Keratinocyte (primary cell): ENCODE measurements around the gene ZCWPW1. TPM values are rescaled to one million over a fixed set of nuclear protein-coding genes. Genes with fewer than 3 reads are reported as not detected.

ENCODE experiments used
- DNase-seq: peaks from one replicate; pipeline ENCODE4 v3.0.0-alpha.2; 2011; ENCODE audit warnings: low read depth, missing footprints, low spot score
- FAIRE-seq: peaks from 2 replicates; lab custom pipeline; 2011; peaks lifted over from hg19 to GRCh38; lab: Jason Lieb, UNC
- H2AFZ ChIP-seq: 2 replicates; pipeline ENCODE4 v1.6.0; 2012; ENCODE audit warnings: low read length, control low read depth, inconsistent platforms; ENCODE audit not compliant: control insufficient read depth
- H3K27ac ChIP-seq: 2 replicates; pipeline ENCODE4 v1.5.1; 2011; ENCODE audit warnings: low read length; ENCODE audit not compliant: control insufficient read depth, insufficient read depth
- H3K27me3 ChIP-seq: 3 replicates; pipeline ENCODE4 v1.6.0; 2011; ENCODE audit warnings: low read length; ENCODE audit not compliant: control insufficient read depth, insufficient read depth; ENCODE audit errors: extremely low read depth
- H3K36me3 ChIP-seq, 2 experiments: 2 replicates in 1 of 2; 3 replicates in 1 of 2; pipeline ENCODE4 v1.5.1; 2011; ENCODE audit warnings: low read length in 2 of 2, mild to moderate bottlenecking in 1 of 2; ENCODE audit not compliant: control insufficient read depth in 2 of 2, insufficient read depth in 2 of 2; ENCODE audit errors: extremely low read depth in 1 of 2
- H3K4me1 ChIP-seq: 3 replicates; pipeline ENCODE4 v1.5.1; 2011; ENCODE audit warnings: low read length; ENCODE audit not compliant: control insufficient read depth, insufficient read depth; ENCODE audit errors: extremely low read depth
- H3K4me2 ChIP-seq: 3 replicates; pipeline ENCODE4 v1.6.0; 2011; ENCODE audit warnings: low read depth, low read length; ENCODE audit not compliant: control insufficient read depth, insufficient read depth; ENCODE audit errors: extremely low read depth
- H3K4me3 ChIP-seq, 3 experiments: fragments of 200-600 bp in 1 of 3; sonication (generic) in 1 of 3; 2 replicates in 2 of 3; 3 replicates in 1 of 3; pipeline ENCODE4 v1.5.1; 2011 to 2016; ENCODE audit warnings: low read length in 3 of 3, mild to moderate bottlenecking in 3 of 3, control low read depth in 2 of 3, inconsistent platforms in 1 of 3, low read depth in 1 of 3, mixed read lengths in 1 of 3, mixed run types in 1 of 3, moderate library complexity in 1 of 3; ENCODE audit not compliant: control insufficient read depth in 2 of 3, insufficient read depth in 2 of 3; ENCODE audit errors: extremely low read depth in 1 of 3
- H3K79me2 ChIP-seq: 2 replicates; pipeline ENCODE4 v1.6.0; 2012; ENCODE audit warnings: low read length; ENCODE audit not compliant: control insufficient read depth, insufficient read depth
- H3K9ac ChIP-seq: 3 replicates; pipeline ENCODE4 v1.6.0; 2011; ENCODE audit warnings: low read length; ENCODE audit not compliant: control insufficient read depth, insufficient read depth; ENCODE audit errors: extremely low read depth
- H3K9me1 ChIP-seq: 3 replicates; pipeline ENCODE4 v1.6.0; 2011; ENCODE audit warnings: low read length; ENCODE audit not compliant: control insufficient read depth, insufficient read depth; ENCODE audit errors: extremely low read depth
- H3K9me3 ChIP-seq: 2 replicates; pipeline ENCODE4 v1.5.1; 2012; ENCODE audit warnings: low read depth, low read length; ENCODE audit not compliant: control insufficient read depth
- H4K20me1 ChIP-seq: 3 replicates; pipeline ENCODE4 v1.6.0; 2011; ENCODE audit warnings: low read length; ENCODE audit not compliant: control insufficient read depth, insufficient read depth; ENCODE audit errors: extremely low read depth
- EZH2 ChIP-seq: IDR thresholded peaks from one replicate; pipeline ENCODE4 v1.6.1; 2012; ENCODE audit warnings: inconsistent platforms, mild to moderate bottlenecking, low read length, moderate library complexity
- dilution Hi-C: fragments of 300-500 bp; cut with MboI; formaldehyde crosslinking; loops from one replicate; pipeline ENCODE4 v1.7.0; 2020; ENCODE audit warnings: low sequenced_read_pairs; ENCODE audit not compliant: extremely low pct_ligation_motif_present
- polyA plus RNA-seq, 5 experiments: library from polyadenylated mRNA; depleted of rRNA in 3 of 5; stranded (reverse) in 3 of 5; stranded (forward) in 1 of 5; unstranded in 1 of 5; fragments of >200 nt; gene quantifications; 1 replicate in 1 of 5; 2 replicates in 3 of 5; 3 replicates in 1 of 5; pipeline versions ENCODE4 v1.2.1 to v1.2.3, GENCODE V29; 2011 to 2012; ENCODE audit warnings: missing spikeins in 2 of 5, low read depth in 1 of 5, low replicate concordance in 1 of 5
- TF ChIP-seq, protein P1 (sequence below), 3 experiments: IDR thresholded peaks in 1 of 3; conservative IDR thresholded peaks in 1 of 3; optimal IDR thresholded peaks in 1 of 3; 2 replicates in 2 of 3; 3 replicates in 1 of 3; pipeline versions ENCODE3 to v1.5.1; 2011; ENCODE audit warnings: low read length in 3 of 3, mild to moderate bottlenecking in 3 of 3, moderate library complexity in 2 of 3, control low read depth in 1 of 3, inconsistent platforms in 1 of 3; ENCODE audit not compliant: insufficient read depth in 2 of 3; ENCODE audit errors: extremely low read depth in 1 of 3

The ZCWPW1 gene
- polyA plus RNA-seq, 1 donor (not counting 4 experiments of a cell fraction or from before 2014, with no cell fraction given), result 1.4 TPM

DNA sequence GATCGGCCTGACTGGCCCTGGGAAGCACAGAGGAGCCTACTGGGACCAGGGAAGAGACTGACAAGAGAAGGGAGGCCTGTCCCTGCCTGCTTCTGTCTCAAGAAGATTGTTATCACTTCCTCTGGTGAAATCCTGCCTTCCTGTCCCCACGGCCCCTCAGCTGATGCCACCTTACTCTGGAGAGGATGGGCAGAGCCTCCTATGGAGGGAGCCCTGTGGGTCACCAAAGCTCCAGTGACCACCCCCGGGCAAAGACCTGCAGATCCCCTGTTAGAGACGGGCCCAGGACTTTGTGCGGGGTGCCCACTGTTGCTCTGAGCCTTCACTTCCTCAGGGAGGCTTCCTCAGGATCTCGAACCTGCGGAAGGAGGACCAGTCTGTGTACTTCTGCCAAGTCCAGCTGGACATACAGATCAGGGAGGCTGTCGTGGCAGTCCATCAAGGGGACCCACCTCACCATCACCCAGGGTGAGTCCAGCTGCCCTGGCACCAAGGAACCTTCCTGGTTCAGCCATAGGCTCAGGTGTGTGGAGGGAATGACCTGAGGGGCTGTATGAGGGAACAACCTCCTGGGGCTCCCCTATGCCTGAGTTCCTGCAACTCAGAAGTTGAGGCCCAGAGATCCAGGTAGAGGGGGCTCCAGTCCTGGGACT is 72.0 kb downstream of the ZCWPW1 start:
- Histone ChIP-seq H3K9me1 (no peaks in the 10 kb centered on the region), H3K36me3 (peaks cover 53 to 59% of the 10 kb centered on the region in 2 experiments), H3K27me3 (no peaks in the 10 kb centered on the region), H3K79me2 (no peaks in the 10 kb centered on the region), H3K9ac (no peak overlapping the region), H4K20me1 (no peaks in the 10 kb centered on the region), H3K4me2 (no peak overlapping the region), H3K9me3 (no peaks in the 10 kb centered on the region), H3K4me1 (no peaks in the 10 kb centered on the region), H3K4me3 (no peak overlapping the region), H2AFZ (no peak overlapping the region), H3K27ac (no peak overlapping the region)
- DNase-seq, result no peak
- dilution Hi-C loops, result no loop called here
- TF ChIP-seq EZH2, result no peak
- TF ChIP-seq, protein P1, sequence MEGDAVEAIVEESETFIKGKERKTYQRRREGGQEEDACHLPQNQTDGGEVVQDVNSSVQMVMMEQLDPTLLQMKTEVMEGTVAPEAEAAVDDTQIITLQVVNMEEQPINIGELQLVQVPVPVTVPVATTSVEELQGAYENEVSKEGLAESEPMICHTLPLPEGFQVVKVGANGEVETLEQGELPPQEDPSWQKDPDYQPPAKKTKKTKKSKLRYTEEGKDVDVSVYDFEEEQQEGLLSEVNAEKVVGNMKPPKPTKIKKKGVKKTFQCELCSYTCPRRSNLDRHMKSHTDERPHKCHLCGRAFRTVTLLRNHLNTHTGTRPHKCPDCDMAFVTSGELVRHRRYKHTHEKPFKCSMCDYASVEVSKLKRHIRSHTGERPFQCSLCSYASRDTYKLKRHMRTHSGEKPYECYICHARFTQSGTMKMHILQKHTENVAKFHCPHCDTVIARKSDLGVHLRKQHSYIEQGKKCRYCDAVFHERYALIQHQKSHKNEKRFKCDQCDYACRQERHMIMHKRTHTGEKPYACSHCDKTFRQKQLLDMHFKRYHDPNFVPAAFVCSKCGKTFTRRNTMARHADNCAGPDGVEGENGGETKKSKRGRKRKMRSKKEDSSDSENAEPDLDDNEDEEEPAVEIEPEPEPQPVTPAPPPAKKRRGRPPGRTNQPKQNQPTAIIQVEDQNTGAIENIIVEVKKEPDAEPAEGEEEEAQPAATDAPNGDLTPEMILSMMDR (optimal IDR thresholded peaks at IDR 0.05 in 1 of 3, IDR thresholded peaks at IDR 0.05 in 1 of 3, conservative IDR thresholded peaks at IDR 0.05 in 1 of 3; ENCODE audit: extremely low read depth in 1 of 3, insufficient read depth in 2 of 3, low read length in 3 of 3), result no peak
- FAIRE-seq, result no peak

DNA sequence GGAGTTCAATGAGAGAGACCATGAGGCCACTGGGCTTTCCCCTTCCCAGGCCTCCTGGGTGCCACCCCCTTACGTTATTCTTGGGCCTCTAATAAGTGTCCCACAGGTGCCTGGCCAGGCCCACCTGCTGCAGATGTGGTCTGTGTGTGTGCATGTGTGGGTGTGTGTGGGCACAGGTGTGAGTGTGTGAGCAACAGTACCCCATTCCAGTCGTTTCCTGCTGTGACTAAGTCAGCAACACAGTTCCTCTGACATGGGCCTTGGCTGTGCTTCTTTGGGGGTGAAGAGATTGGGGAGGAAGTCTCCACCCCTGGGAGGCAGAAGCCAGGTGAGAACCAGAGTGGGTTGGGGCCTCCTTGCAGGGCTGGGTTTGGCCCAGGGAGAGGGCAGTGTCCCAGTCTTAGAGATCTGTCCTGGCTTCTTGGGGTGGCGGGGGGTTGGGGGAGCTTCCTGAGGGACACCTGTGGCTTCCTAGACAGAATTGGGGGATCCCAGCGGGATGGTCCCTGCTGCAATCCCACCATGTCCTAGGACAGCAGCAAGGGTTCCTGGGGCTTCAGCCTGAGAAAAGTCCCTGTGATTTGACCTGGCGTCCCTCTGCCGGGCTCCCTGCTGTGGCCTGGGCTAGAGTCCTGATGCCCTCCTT is 74.7 kb downstream of the ZCWPW1 start:
- H3K36me3 ChIP-seq, result peaks cover 45 to 57% of the 10 kb centered on the region in 2 experiments
- H4K20me1 ChIP-seq, result peaks cover 2% of the 10 kb centered on the region
- H3K27ac ChIP-seq, result no peak overlapping the region
- H2AFZ ChIP-seq, result no peak overlapping the region
- TF ChIP-seq EZH2, result no peak
- TF ChIP-seq, protein P1 (optimal IDR thresholded peaks at IDR 0.05 in 1 of 3, IDR thresholded peaks at IDR 0.05 in 1 of 3, conservative IDR thresholded peaks at IDR 0.05 in 1 of 3; ENCODE audit: extremely low read depth in 1 of 3, insufficient read depth in 2 of 3, low read length in 3 of 3), result no peak
- DNase-seq (no peak), FAIRE-seq (no peak)
- H3K9me1 ChIP-seq, result no peaks in the 10 kb centered on the region
- no peak overlapping the region for H3K4me2 ChIP-seq
- H3K9ac ChIP-seq, result no peak overlapping the region
- H3K4me1 ChIP-seq, result no peaks in the 10 kb centered on the region
- no peak overlapping the region for H3K4me3 ChIP-seq
- dilution Hi-C loops, result no loop called here
- H3K9me3 ChIP-seq, result no peaks in the 10 kb centered on the region
- no peaks in the 10 kb centered on the region for H3K27me3 ChIP-seq
- peaks cover 5% of the 10 kb centered on the region for H3K79me2 ChIP-seq
